IMR-90 (cell line): ENCODE data around the gene KRT80. TPM values are rescaled to one million over a fixed set of nuclear protein-coding genes. Genes with fewer than 3 reads are reported as not detected.

ENCODE experiments used
- ATAC-seq: fragments of 200-7000 bp; cut with Tn5 transposase; 2 replicates; pipeline ENCODE4 v1.9.1; 2020; ENCODE audit warnings: low read depth, mild to moderate bottlenecking, moderate library complexity
- BruUV-seq: library from RNA; stranded (reverse); fragments of 400-500 nt; replicated peaks from 2 replicates; lab custom pipeline; 2021; lab: Mats Ljungman, UMichigan
- CTCF ChIA-PET: fragments of 300-600 bp; formaldehyde crosslinking; extraction: SDS; loops from one replicate; lab custom pipeline; 2021; ENCODE audit warnings: antibody characterized with exemption; lab: Yijun Ruan, JAX
- POLR2A ChIA-PET: fragments of 300-600 bp; sonication (Branson Sonifier 250); formaldehyde crosslinking; loops from one replicate; lab custom pipeline; 2022; ENCODE audit warnings: antibody characterized with exemption; ENCODE audit not compliant: unreplicated experiment; lab: Charles Lee
- DNase-seq: peaks from one replicate; pipeline ENCODE4 v3.0.0; 2013
- H2AFZ ChIP-seq: replicated peaks from 2 replicates; pipeline ENCODE3; 2013; ENCODE audit warnings: low read length, mild to moderate bottlenecking; ENCODE audit not compliant: poor library complexity
- H2AK5ac ChIP-seq: 2 replicates; pipeline ENCODE4 v1.6.1; 2013; ENCODE audit warnings: low read depth, low read length, inconsistent platforms
- H2AK9ac ChIP-seq: replicated peaks from 2 replicates; pipeline ENCODE3; 2013; ENCODE audit warnings: mild to moderate bottlenecking, low read depth, low read length, moderate library complexity; ENCODE audit not compliant: poor library complexity
- H2BK120ac ChIP-seq: 2 replicates; pipeline ENCODE4 v1.6.1; 2013; ENCODE audit warnings: low read depth, low read length, inconsistent platforms
- H2BK15ac ChIP-seq: 3 replicates; pipeline ENCODE4 v1.6.1; 2013; ENCODE audit warnings: low read depth, low read length, inconsistent platforms
- H2BK20ac ChIP-seq: 2 replicates; pipeline ENCODE4 v1.6.1; 2013; ENCODE audit warnings: low read depth, mild to moderate bottlenecking, inconsistent platforms, low read length, moderate library complexity
- H2BK5ac ChIP-seq: 2 replicates; pipeline ENCODE4 v1.6.1; 2013; ENCODE audit warnings: mild to moderate bottlenecking, low read depth, low read length, inconsistent platforms; ENCODE audit not compliant: poor library complexity, severe bottlenecking
- H3K14ac ChIP-seq: replicated peaks from 2 replicates; pipeline ENCODE4 v1.6.1; 2013; ENCODE audit warnings: low read depth, low read length, inconsistent platforms
- H3K18ac ChIP-seq: 2 replicates; pipeline ENCODE4 v1.6.1; 2013; ENCODE audit warnings: low read depth, low read length, control low read depth
- H3K23ac ChIP-seq: 2 replicates; pipeline ENCODE4 v1.6.1; 2013; ENCODE audit warnings: low read depth, low read length, inconsistent platforms
- H3K27ac ChIP-seq: 2 replicates; pipeline ENCODE4 v1.5.1; 2013; ENCODE audit warnings: mild to moderate bottlenecking, control low read depth, low read length; ENCODE audit not compliant: insufficient read depth
- H3K27me3 ChIP-seq: 2 replicates; pipeline ENCODE4 v1.6.1; 2013; ENCODE audit warnings: low read length; ENCODE audit not compliant: control insufficient read depth, insufficient read depth
- H3K36me3 ChIP-seq: 2 replicates; pipeline ENCODE4 v1.6.1; 2013; ENCODE audit warnings: low read length, mixed read lengths; ENCODE audit not compliant: control insufficient read depth, insufficient read depth
- H3K4ac ChIP-seq: 2 replicates; pipeline ENCODE4 v1.6.1; 2013; ENCODE audit warnings: low read depth, low read length, inconsistent platforms
- H3K4me1 ChIP-seq: 2 replicates; pipeline ENCODE4 v1.6.1; 2013; ENCODE audit warnings: low read length, mixed read lengths; ENCODE audit not compliant: control insufficient read depth, insufficient read depth
- H3K4me2 ChIP-seq: 2 replicates; pipeline ENCODE4 v1.6.1; 2013; ENCODE audit warnings: low read depth, mild to moderate bottlenecking, control low read depth, low read length, moderate library complexity
- H3K4me3 ChIP-seq: 2 replicates; pipeline ENCODE4 v1.5.1; 2013; ENCODE audit warnings: low read depth, mild to moderate bottlenecking, control low read depth, low read length, moderate library complexity; ENCODE audit not compliant: insufficient read depth
- H3K56ac ChIP-seq: 2 replicates; pipeline ENCODE4 v1.6.1; 2013; ENCODE audit warnings: low read length, inconsistent platforms; ENCODE audit not compliant: insufficient read depth; ENCODE audit errors: extremely low read depth
- H3K79me1 ChIP-seq, 2 experiments: 2 replicates each; pipeline ENCODE4 v1.6.1; 2013; ENCODE audit warnings: low read length in 2 of 2, inconsistent platforms in 1 of 2, low read depth in 1 of 2
- H3K9ac ChIP-seq: 2 replicates; pipeline ENCODE4 v1.6.1; 2013; ENCODE audit warnings: low read depth, low read length, control low read depth
- H3K9me1 ChIP-seq: 2 replicates; pipeline ENCODE4 v1.6.1; 2013; ENCODE audit warnings: low read length, inconsistent platforms; ENCODE audit not compliant: insufficient read depth
- H3K9me3 ChIP-seq: 2 replicates; pipeline ENCODE4 v1.6.1; 2013; ENCODE audit warnings: low read length; ENCODE audit not compliant: control insufficient read depth, insufficient read depth
- H4K20me1 ChIP-seq: 2 replicates; pipeline ENCODE4 v1.6.1; 2013; ENCODE audit warnings: low read length, inconsistent platforms; ENCODE audit not compliant: insufficient read depth
- H4K5ac ChIP-seq: 2 replicates; pipeline ENCODE4 v1.6.1; 2013; ENCODE audit warnings: mild to moderate bottlenecking, low read depth, low read length, control low read depth
- H4K8ac ChIP-seq, 2 experiments: 2 replicates each; pipeline ENCODE4 v1.6.1; 2013; ENCODE audit warnings: low read depth in 2 of 2, low read length in 2 of 2, control low read depth in 1 of 2, inconsistent platforms in 1 of 2
- H4K91ac ChIP-seq: 2 replicates; pipeline ENCODE4 v1.6.1; 2013; ENCODE audit warnings: low read depth, low read length, inconsistent platforms; ENCODE audit not compliant: insufficient read depth
- CHD1 ChIP-seq: IDR thresholded peaks from 2 replicates; pipeline ENCODE4 v1.6.1; 2012; ENCODE audit warnings: low read depth, low read length, improper control_type of control experiment
- FOS ChIP-seq: fragments of 150-350 bp; IDR thresholded peaks from 2 replicates; pipeline ENCODE4 v1.6.1; 2016; ENCODE audit warnings: low read depth, low read length
- MAFK ChIP-seq: IDR thresholded peaks from 2 replicates; pipeline ENCODE4 v1.6.1; 2012; ENCODE audit warnings: low read depth, low read length, improper control_type of control experiment
- NFE2L2 ChIP-seq: fragments of 150-350 bp; IDR thresholded peaks from 2 replicates; pipeline ENCODE4 v1.6.1; 2016; ENCODE audit warnings: low read depth, mild to moderate bottlenecking, low read length
- POLR2A ChIP-seq: IDR thresholded peaks from 2 replicates; pipeline ENCODE4 v1.6.1; 2012; ENCODE audit warnings: mild to moderate bottlenecking, low read depth, low read length
- RAD21 ChIP-seq: IDR thresholded peaks from 2 replicates; pipeline ENCODE4 v1.6.1; 2012; ENCODE audit warnings: low read length, improper control_type of control experiment
- RCOR1 ChIP-seq: IDR thresholded peaks from 2 replicates; pipeline ENCODE4 v1.6.1; 2012; ENCODE audit warnings: mild to moderate bottlenecking, low read length, improper control_type of control experiment; ENCODE audit not compliant: insufficient replicate concordance
- RFX5 ChIP-seq: IDR thresholded peaks from 2 replicates; pipeline ENCODE4 v1.8.0; 2012; ENCODE audit warnings: low read depth, mild to moderate bottlenecking, low read length, moderate library complexity
- SMC3 ChIP-seq: fragments of 150-350 bp; IDR thresholded peaks from 2 replicates; pipeline ENCODE4 v1.6.1; 2016; ENCODE audit warnings: low read depth, mild to moderate bottlenecking, antibody characterized with exemption, low read length, moderate library complexity
- WGBS, 2 experiments: methylation state at CpG; one replicate each; pipeline versions ENCODE4 v1.1.5 to v1.1.7; 2013; ENCODE audit warnings: missing lambda C conversion rate in 2 of 2; ENCODE audit not compliant: insufficient read length in 1 of 2; ENCODE audit errors: extremely low coverage in 2 of 2; 5-methylcytosine and 5-hydroxymethylcytosine counted together
- dilution Hi-C: fragments of 300-500 bp; cut with HindIII; formaldehyde crosslinking; loops from one replicate; pipeline ENCODE4 v1.14.3; 2018; ENCODE audit warnings: low sequenced_read_pairs; ENCODE audit not compliant: unreplicated experiment
- in situ Hi-C: fragments of 300-500 bp; cut with MboI; formaldehyde crosslinking; loops from 3 replicates; pipeline ENCODE4 v1.14.3; 2019; ENCODE audit warnings: low sequenced_read_pairs, inconsistent platforms, mixed read lengths
- intact Hi-C: fragments of 100-400 bp; cut with micrococcal nuclease; formaldehyde crosslinking; loops from 2 replicates; pipeline ENCODE4 v1.10.0; 2022
- polyA plus RNA-seq, 3 experiments: library from polyadenylated mRNA; depleted of rRNA; stranded (reverse); fragments of >200 nt; gene quantifications; 2 replicates each; pipeline ENCODE4 v1.2.3, GENCODE V29; 2012; ENCODE audit warnings: low replicate concordance in 1 of 3
- total RNA-seq: library from RNA; depleted of rRNA; stranded (reverse); fragments of >200 nt; gene quantifications from 2 replicates; pipeline ENCODE4 v1.2.3, GENCODE V29; 2012
- TF ChIP-seq, protein P1 (sequence below): fragments of 150-350 bp; IDR thresholded peaks from 2 replicates; pipeline ENCODE4 v1.6.1; 2016; ENCODE audit warnings: low read depth, mild to moderate bottlenecking, low read length, moderate library complexity, borderline replicate concordance
- TF ChIP-seq, protein P2 (sequence below): fragments of 150-350 bp; IDR thresholded peaks from 2 replicates; pipeline ENCODE4 v1.6.1; 2017; ENCODE audit warnings: mild to moderate bottlenecking, antibody characterized with exemption, low read length, low read depth

Gene KRT80
- total and polyA plus RNA-seq, 2 of the 4 experiments (the other 2 are of a cell fraction) = 0.54 to 3.4 TPM

DNA sequence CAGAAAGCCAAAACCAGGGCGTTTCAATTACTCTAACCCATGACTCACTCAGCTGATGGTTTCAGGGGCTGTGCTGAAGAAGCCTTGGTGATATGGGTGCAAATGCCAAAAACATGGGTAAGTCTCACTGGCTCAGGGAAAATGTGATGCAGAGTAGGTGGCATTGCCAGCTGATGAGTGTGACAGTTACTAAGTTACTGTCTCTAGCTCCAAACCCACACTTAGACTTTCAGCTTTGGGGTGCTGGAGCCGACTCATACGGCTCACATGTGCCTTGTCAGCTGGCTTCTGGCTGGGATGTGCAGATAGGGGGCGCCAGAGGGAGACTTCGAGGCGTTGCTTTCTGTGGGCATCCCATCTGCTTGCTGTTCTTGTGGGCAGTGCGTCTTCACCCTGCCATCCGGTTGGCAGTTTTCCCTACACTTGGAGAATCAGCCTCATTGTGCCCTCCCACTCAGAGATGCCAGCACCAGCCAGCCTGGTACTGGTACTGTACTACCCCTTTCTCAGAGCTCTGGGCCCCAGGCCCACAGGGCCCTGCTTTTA is 30.2 kb upstream of the KRT80 start (continued):
- TF ChIP-seq, protein P1, sequence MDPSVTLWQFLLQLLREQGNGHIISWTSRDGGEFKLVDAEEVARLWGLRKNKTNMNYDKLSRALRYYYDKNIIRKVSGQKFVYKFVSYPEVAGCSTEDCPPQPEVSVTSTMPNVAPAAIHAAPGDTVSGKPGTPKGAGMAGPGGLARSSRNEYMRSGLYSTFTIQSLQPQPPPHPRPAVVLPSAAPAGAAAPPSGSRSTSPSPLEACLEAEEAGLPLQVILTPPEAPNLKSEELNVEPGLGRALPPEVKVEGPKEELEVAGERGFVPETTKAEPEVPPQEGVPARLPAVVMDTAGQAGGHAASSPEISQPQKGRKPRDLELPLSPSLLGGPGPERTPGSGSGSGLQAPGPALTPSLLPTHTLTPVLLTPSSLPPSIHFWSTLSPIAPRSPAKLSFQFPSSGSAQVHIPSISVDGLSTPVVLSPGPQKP = no peak

DNA sequence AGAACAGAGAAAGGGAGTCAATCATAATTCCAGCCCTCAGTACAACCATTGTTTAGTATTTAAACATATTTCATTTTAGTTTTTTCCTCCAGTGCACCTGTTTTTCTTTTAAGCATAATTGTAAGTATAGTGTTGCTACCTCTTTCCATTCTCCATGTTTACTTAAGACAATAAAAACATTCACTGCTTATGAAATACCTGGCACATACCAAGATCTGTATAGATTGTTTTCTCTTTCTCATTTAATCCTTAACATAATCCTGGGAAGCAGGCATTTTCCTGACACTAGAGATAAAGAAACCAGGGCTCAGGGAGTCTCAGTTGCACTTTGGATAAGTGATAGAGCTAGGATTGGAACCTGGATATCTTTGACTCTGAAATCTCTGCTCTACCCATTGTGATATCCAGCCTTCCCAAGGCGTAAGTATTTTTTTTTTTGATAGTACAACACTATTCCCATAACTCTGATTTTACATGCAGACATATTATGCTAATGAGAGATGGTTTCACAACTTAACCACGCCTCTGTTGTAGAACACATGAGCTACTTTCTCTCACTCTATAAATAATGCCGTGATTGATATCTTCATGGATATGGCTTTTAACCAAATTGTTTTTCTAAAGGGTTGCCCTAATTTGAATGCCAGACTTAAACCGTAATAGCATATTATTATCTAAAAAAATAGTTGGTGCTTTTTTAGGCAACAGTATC is 29.4 kb upstream of the KRT80 start:
- ChIA-PET CTCF (interaction anchor here (0.6 to 4.0 kb wide), 5 partner anchors 17 to 116 kb away, joined by 3 to 14 read pairs (median 3); no protein-coding TSS in a partner anchor), POLR2A (no interaction called here)
- WGBS, 2 experiments = no CpG with 5 or more reads among the region's 4 CpGs
- no peak overlapping the region for H3K4ac ChIP-seq
- no peak overlapping the region for H2BK15ac ChIP-seq
- H3K18ac ChIP-seq = no peak overlapping the region
- H3K23ac ChIP-seq = no peak overlapping the region
- H2BK5ac ChIP-seq = no peak overlapping the region
- in situ Hi-C loops = no loop called here
- intact Hi-C loops = loop anchor here (1.0 kb wide), 1 partner anchor 103 kb away; no protein-coding TSS in a partner anchor
- H3K27me3 ChIP-seq = no peaks in the 10 kb centered on the region
- no peak overlapping the region for H3K4me2 ChIP-seq
- H3K79me1 ChIP-seq = no peaks in the 10 kb centered on the region
- no peak overlapping the region for H4K5ac ChIP-seq
- no peak overlapping the region for H2AK5ac ChIP-seq
- H3K9me3 ChIP-seq = peaks cover 2% of the 10 kb centered on the region
- no peak overlapping the region for H3K9ac ChIP-seq
- no peak overlapping the region for H4K91ac ChIP-seq
- peaks cover 22% of the 10 kb centered on the region for H3K9me1 ChIP-seq
- no peaks in the 10 kb centered on the region for H4K20me1 ChIP-seq
- no peak overlapping the region for H3K56ac ChIP-seq
- H2BK20ac ChIP-seq = no peak overlapping the region
- no peak overlapping the region for H2AFZ ChIP-seq
- peaks cover 9% of the 10 kb centered on the region; the same call in 1 of the 2 replicates for H3K4me1 ChIP-seq
- H3K36me3 ChIP-seq = no peaks in the 10 kb centered on the region
- no peak overlapping the region for H3K27ac ChIP-seq
- H3K4me3 ChIP-seq = no peak overlapping the region
- ATAC-seq (no peak), DNase-seq (no peak)
- no peak overlapping the region for H2BK120ac ChIP-seq
- dilution Hi-C loops = no loop called here
- TF ChIP-seq NFE2L2 (no peak), POLR2A (no peak), RFX5 (no peak), SMC3 (no peak), MAFK (no peak), FOS (no peak), RCOR1 (no peak), RAD21 (no peak), CHD1 (no peak)
- TF ChIP-seq, protein P1 = no peak
- TF ChIP-seq, protein P2, sequence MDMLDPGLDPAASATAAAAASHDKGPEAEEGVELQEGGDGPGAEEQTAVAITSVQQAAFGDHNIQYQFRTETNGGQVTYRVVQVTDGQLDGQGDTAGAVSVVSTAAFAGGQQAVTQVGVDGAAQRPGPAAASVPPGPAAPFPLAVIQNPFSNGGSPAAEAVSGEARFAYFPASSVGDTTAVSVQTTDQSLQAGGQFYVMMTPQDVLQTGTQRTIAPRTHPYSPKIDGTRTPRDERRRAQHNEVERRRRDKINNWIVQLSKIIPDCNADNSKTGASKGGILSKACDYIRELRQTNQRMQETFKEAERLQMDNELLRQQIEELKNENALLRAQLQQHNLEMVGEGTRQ = no peak
- BruUV-seq = no TSS peak
- no peak overlapping the region for H3K14ac ChIP-seq
- no peak overlapping the region for H2AK9ac ChIP-seq
- H4K8ac ChIP-seq = no peak overlapping the region
